Activated CD8-positive, alpha-beta memory T cell treated with anti-CD3 and anti-CD28 coated beads, Interleukin-2, amount 50 U/mL, for 24 hours (primary cell): ENCODE measurements around the gene MYB.
"Not testable (repeated sequence)": the region's sequence is repeated elsewhere in the genome, so short reads cannot be mapped to it uniquely, and the experiment has no call there.

Experiments used
- DNase-seq: peaks from one replicate; pipeline ENCODE4 v3.0.0-alpha.2; 2020; ENCODE audit errors: extremely low read depth

The MYB gene

DNA sequence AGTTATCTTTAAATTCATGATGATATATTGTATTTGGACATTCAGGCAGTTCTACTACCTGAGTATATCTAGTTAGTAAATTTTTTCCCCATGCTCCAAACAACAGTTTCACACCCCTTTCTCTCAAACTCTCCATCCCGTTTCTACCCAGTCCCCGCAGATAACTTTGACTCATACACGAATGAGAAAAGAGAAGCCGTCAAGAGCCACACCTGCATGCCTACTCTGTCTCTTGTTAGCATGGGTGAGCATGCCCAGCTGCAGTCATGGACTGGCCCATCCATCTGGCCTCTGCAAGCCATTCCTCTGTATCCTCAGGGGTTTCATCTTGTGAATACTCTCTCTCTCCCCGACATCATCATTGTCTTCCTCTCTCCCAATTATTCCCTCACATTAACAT is 41.5 kb downstream of the MYB start:
- no peak for DNase-seq

DNA sequence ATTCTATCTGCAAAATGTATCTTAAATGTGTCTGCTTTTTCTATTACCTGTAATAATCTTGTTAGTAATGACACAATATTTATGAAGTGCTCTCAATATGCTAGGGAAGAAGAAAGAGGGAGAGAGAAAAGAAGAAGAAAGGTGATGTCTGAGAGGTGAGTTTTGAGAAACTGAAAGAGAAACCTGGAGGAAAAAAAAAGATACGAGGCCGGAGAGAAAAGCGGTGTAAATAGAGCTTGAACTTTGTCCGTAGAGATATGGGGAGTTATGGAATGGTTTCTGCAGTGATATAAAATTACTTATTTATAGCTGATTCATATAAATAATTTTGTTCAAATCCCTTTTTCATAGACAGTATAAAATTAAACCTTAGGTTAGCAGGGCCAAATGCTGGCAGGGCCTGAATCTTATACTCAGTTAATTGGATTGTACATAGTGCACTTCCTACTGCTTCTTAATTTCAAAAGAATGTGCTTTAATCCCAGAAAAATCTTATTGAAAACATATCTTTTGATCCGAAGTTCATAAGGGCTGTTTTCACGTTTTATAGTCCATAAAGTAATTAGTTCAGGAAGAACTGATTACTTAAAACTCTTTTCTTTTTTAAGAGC is 43.0 kb downstream of the MYB start:
- DNase-seq = no peak

DNA sequence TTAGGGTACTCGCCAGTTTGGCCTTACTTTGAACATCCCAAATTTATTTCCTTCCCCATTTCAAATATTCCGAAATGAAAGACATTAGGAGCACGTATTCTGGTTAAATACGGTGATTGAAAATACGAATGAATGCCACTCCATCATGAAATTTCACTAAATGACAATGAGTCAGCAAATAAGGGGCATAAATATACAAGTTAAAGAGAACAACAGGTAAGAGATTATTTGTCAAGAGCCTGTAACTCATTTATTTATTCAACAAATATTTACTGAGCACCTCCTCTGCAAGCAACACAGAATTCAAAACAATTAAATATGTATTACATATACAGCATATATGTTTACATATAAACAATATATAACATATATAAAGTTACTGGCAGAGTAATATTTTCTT is 44.8 kb downstream of the MYB start:
- DNase-seq = no peak

DNA sequence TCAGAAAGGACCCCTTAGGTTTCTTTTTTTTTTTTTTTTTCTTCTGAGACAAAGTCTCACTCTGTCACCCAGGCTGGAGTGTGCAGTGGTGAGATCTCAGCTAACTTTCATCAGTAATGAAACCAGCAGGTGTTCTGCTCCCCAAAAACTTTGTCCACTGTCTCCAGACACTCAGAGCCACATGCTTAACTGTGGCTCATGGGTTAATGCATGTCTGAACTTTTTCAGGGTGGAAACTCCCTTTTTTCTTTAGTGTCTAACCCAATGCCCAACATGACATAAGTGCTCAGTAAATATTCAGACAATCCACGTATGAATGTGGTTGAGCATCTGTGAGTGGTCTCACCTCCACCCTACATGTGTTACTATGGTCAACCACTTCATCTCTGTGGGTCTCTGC is 45.4 kb downstream of the MYB start:
- no peak for DNase-seq

DNA sequence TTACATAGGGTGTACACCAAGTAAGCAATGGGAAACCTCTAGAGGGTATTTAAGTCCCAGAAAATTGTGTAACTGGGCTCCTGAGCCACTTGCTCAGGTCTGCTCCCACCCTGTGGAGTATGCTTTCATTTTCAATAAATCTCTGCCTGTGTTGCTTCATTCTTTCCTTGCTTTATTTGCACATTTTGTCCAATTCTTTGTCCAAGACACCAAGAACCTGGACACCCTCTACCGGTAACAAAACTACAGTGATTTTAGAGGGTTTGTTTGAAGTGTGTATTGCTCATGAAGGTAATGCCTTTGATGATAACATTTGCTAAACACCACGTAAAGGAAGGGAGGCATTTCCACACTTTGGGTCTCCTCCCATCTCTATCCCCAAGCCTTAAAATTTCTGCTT is 46.2 kb downstream of the MYB start:
- no peak for DNase-seq

DNA sequence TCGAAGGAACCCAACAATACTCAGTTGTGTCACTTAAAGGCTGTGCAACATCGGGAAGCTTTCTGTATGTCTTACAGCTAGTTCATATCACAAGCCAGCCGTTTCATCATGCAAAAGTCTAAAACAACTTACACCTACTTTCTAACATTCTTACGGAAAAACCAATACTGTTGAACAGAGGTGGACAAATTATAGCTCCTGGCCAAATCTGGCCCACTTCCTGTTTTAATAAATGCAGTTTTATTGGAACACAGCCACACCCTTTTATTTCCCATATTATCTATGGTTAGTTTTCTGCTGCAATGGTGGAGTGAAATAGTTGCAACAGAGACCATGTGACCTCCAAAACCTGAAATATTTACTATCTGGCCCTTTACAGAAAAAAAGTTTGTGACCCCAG is 46.6 kb downstream of the MYB start:
- DNase-seq = no peak

DNA sequence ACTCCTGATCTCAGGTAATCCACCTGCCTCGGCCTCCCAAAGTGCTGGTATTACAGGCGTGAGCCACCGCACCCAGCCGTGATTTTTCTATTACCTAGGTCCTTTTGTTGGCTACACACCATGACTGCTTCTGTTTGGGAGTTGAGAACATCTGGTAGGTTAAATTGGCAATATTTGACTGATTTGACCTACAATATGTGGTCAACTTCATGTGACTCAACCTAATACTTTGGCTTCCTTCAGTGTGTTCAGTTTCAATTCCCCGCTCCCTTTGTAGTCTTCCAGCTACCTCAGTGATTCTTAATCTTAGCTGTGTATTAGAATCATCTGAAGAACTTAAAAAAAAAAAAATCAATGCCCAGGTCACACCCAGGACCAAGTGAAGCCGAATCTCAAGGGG is 47.4 kb downstream of the MYB start:
- DNase-seq = no peak

DNA sequence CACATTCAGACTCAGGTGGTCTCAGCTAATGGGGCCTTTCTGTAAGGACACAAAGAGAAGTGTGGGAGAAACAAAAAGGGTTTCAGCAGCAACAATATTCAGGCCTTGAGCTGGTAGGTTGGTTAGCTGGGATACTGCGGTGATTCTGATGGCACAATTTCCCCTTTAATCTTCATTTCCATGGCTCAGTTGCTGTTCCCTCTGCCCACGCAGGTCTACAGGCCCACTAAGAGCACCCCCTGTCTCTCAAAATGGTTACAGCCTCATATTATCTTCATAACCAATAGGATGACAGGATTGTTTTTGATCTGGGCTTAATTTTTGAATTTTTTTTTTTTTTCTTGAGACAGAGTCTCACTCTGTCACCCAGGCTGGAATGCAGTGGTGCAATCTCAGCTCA is 48.9 kb downstream of the MYB start:
- DNase-seq = no peak

DNA sequence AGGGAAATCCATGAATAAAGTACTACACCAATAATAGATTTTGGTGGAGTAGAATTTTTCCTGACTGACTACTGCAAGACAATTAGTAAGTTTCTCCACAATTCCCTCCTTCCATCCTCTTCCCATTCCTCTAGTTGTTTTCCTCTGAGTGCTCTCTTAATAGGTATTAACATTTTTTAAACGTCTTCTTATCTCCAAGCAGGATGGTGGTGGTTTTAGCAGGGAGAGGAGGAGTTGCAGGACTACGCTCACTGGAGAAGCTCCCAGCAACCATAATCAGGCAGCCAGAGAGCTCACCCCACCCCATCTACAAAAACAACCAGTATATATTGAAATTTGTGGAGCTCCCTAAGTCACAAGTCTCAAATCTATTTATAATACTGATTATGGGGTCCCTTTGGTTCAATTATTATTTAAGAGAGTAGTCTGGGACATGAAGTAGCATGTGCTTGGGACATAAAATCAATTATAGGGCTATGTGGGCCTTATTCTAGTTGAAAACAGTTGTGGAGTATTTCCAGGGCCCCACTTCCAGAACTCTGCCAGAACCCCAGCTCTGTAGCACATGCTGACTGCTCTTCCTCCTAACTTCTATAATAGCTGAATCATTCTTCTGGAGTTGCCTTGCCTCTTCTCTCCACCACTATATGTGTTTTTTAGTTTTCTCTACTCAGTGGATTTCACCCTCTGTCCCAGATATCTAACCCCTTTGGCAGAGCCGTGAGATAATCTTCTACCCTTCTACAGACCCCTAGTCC is 49.8 kb downstream of the MYB start:
- DNase-seq = no peak

DNA sequence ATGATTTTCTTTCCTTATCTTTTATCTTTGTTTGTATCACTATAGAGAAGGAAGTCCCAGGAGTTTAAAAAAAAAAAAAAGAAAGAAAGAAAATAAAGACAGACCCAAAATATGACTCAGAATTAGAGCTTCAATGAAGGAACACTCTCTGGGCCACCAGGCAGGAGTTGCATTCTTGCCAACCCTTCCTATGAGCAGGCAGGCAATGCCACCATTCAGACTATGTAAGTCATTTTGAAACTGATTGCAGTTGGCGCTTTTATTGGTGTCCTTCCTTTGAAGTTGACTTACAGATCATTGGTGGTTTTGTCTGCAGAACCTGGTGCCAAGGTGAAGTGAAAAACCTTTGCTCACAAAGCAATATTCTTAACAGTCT is 50.3 kb downstream of the MYB start:
- no peak for DNase-seq

DNA sequence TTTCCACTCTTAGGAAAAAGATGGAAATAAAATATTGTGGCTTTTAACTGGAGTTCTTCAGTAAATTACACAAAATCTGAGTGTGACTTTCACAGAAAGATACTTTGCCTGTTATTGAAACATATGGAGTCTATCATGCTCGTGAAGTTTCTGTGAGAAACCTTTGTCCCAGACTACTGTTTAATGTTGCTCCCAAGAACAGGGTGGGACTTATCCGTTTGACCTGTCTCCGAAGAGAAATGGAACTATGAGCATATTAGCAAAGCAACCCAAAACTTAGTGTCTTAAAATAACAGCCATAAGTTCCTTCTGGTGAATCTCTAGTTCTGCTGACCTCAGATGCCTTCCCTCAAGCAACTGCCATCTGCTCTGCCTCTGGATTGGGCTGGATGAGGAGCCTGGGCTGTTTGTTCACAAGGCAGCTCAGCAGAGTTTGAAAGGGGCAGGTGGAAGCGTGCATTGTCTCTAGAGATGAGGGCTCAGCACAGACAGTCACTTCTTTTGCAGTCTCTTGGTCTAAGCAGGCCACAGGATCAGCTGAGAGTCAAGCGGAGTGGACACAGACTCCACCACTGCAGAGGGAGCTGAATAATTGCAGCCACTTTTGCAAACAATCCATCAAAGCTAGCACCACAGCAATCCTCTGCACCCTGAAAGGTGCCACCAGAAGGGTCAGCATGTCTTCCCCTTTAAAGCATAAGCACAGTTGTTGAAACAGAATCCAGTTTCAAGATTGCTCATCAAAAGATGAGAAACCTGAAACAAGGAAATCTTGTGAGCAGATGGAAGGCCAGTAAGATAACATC is 52.8 kb downstream of the MYB start:
- DNase-seq = no peak

DNA sequence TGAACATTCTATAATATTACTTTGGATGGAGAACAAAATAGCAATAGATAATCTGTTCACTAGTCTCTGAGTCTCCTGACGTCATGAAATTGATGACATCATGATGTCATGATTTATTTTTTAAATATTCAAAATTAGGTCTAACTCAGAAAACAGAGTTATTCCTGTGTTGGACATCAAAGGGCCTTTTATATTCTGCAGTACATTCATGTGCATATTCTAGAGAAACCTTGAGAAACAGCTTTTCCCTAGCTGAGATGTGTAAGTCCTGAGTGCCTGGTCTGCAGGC is 53.3 kb downstream of the MYB start:
- DNase-seq = no peak

DNA sequence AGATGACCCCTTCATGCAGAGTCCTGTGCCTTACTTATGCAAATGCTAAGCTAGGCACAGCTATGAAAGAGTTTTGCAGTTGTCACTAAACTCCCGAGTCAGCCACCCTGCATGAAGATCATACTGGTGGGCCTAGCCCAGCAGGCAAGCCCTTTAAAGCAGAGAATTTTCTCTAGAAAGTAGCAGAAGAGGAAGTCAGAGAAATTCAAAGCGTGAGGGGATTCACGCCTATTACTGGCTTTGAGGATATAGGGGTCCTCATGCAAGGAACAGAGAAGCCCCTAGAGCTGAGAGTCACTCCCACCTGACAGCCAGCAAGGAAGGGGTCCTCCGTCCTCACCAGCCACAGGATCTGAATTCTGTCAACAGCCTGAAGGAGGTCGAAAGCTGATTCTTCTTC is 54.6 kb downstream of the MYB start:
- no peak for DNase-seq

DNA sequence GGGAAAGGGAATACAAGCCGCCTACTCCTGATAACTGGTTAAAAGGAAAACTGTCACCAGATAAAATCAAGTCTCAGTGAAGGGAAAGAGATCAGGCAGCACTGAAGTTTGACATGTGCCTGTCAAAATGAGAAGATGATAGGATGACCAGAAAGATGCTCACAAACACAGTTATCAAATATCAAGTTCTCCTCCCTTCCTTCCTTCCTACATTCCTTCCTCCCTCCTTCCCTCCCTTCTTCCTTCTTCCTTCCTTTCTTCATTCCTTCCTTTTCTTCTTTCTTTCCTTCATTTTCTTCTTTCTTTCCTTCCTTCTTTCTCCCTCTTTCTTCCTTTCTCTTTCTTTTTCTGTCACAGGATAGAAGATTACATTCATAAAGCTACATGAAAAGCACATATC is 55.2 kb downstream of the MYB start:
- DNase-seq = no peak

DNA sequence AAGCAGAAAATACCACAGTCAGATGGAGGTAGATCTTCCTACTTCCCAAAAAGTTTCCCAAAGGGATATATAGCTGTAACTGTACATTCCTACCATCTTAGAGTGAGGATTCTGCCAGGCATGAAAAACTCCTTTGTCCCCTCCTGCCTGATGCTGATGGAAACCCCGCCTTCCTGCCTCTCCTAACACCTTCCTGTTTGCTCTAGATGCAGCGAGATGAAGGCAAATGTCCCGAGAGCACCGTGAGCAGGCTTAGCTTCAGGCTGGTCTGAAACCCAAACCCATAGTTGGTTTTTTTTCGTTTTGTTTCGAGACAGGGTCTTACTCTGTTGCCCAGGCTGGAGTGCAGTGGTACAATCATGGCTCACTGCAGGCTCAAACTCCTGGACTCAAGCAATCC is 55.6 kb downstream of the MYB start:
- no peak for DNase-seq

DNA sequence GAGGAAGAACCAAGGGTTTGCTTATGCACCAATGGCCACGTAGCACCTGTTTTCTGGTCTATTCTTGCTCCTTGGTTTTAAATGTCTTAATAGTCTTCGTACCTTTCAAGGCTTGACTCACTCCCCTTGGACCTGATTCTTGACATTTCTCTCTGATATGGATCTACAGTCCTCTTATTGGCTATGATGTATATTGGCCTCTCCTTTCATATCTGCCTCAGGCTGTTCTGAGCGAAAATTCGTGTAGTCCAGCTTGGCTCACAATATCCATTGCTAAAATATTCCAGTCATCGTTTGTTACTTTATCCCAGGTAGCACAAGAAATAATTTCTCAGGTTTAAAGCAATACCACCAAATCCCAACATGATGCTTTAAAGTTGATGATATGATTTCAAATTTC is 59.6 kb downstream of the MYB start:
- DNase-seq = no peak

DNA sequence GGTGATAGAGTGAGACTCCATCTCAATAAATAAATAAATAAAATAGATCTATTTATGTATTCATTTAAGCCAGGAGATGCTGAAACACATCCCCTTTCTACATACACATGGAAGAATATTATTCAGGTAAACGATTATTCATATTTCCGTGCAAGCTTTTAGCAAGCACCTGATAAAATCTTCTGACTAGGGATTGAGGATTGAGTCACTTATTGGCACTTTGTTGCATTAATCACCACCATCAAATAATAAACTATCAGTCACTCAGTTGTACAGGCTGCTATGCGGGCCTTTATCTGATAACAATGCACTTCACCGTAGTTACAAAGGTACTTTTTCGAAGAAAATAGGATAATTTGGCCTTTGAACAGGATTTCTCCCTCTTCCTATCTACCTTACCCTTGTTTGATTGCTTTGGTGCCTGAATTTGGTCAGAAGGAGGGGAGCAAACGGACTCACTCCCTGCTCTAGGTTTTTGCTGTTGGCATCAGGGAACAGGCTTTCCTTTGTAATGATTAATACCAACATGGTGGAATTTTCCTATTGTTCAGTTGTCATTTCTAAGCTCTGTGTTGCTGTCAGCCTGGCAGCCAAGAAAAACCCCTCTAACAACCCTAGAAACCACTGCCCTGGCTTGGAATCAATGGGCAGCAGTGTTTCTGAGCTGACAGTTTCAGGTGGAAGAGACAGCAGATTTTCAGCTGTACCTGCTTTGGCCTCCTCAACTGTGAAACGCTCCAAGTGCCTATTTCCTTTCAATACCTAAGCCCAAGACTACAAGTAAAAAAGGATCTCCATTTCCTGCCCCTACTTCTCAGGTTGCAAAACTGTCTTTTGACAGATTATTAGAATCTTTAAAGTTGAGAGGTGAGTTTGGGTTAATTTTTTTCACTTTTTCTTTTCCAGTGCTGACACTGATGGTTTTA is 63.0 kb downstream of the MYB start:
- DNase-seq = no peak

DNA sequence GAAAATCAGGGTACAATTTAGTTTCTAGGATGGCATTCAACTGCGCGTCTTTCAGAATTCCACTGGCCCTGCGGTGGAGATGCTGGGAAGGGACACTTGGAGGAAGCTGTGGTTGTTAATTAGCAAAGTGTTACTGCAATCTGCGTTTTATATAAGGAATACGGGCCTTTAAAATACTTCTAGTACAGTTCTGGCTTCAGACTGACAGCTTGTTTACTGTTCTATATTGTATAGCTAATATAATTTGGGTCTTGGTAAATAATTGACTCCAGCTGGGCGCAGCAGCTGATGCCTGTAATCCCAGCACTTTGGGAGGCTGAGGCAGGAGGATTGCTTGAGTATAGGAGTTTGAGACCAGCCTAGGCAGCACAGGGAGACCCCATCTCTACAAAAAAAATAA is 63.7 kb downstream of the MYB start:
- DNase-seq = no peak

DNA sequence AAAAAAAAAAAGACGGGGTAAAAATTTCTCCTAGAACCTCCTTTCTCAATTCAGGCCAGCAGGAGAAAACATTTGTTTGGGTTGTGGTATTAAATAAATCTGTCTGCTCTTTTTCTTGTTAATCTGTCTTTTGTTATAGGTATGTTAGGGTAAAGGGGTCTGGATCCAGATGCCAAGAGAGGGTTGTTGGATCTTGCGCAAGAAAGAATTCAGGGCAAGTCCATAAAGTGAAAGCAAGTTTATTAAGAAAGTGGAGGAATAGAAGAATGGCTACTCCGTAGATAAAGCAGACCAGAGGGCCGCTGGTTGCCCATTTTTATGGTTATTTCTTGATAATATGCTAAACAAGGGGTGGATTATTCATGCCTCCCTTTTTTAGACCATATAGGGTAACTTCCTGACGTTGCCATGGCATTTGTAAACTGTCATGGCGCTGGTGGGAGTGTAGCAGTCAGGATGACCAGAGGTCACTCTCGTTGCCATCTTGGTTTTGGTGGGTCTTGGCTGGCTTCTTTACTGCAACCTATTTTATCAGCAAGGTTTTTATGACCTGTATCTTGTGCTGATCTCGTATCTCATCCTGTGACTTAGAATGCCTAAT is 65.4 kb downstream of the MYB start:
- not testable (repeated sequence) for DNase-seq

DNA sequence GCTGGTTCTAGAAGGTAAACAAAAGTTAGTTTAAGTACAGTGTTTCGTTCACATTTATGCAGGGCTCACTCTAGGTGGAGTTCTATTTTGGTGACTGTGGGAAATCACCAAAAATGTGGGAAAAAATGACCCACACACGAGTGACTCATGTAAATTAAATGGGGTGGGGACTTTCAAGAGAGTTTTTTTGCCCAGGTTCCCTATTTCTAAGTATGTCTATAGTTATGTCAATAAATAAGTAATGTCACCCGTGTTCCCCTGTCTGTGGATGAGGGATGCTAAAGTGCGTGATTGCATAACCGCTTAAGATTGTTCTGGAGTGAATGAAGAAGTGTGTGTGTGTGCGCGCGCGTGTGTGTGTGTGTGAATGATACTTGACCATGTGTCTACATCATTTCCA is 69.1 kb downstream of the MYB start:
- no peak for DNase-seq

DNA sequence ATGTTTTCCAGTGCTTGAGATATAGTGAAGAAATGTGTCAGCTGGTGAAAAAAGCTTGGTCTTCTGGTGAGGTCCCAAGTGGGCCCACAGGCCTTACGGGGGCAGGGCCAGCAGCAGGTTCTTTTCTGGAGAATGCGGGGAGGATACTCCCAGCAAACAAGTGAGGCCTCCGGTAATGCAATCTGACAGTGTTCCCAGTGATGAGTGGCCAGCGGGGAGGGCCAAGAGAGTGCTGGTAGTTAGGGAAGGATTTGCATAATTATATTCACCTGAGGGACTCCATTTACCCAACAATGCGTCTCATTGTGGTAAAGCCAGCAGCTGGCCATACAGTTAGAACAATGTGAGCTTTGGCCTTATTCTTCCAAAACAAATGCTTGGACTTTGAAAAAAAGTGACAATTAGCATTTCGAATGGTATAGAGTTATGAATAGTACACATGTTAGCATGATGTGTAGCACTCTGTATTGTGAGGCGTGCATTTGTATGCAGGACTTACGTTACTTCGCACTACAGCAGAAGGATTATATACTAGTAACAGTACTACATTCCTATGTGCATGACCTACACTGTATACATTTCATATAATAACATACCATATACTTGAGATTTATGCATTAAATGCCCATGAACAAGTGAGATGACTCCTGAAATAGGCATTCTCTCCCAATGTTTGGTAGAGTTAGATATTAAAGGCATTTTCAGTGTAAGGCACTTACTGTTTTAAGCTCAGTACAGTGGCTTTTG is 69.8 kb downstream of the MYB start:
- no peak for DNase-seq
